ENCODE measurements around the gene ARID1B. TPM values are rescaled to one million over a fixed set of nuclear protein-coding genes. Genes with fewer than 3 reads are reported as not detected.

The ARID1B gene
- total and polyA plus RNA-seq, 10 of the 15 experiments (the other 5 are each of a cell fraction or from before 2014, with no cell fraction given): 24.7 to 133 (median 54.6) TPM

GRCh38 chr6:156767603-156768467, 9.3 kb upstream of the ARID1B start (continued):
- TF ChIP-seq MLLT1 (IDR thresholded peaks at IDR 0.05) (peak; percentile 65), NFIC (IDR thresholded peaks at IDR 0.05; ENCODE audit: low read depth, low read length) (peak; percentile 94), STAT1 (conservative IDR thresholded peaks at IDR 0.05) (no peak), PAX5 (IDR thresholded peaks at IDR 0.05; ENCODE audit: borderline replicate concordance, low read depth, low read length) (no peak), NRF1 (conservative IDR thresholded peaks at IDR 0.05; ENCODE audit: low read depth, low read length) (no peak), EP300 (IDR thresholded peaks at IDR 0.05; ENCODE audit: borderline replicate concordance in 1 of 2, control insufficient read depth in 1 of 2, low read depth in 2 of 2, low read length in 2 of 2) (peak; percentile 20 to 54; a peak in 3 of 4 replicates), FOXM1 (IDR thresholded peaks at IDR 0.05; ENCODE audit: low read depth, low read length) (no peak), E2F4 (IDR thresholded peaks at IDR 0.05; ENCODE audit: low read depth, low read length) (no peak), SMAD5 (IDR thresholded peaks at IDR 0.05; ENCODE audit: low read depth) (no peak), CREM (IDR thresholded peaks at IDR 0.05; ENCODE audit: low read depth) (no peak; the same call in 1 of the 2 replicates), POLR2A (IDR thresholded peaks at IDR 0.05; ENCODE audit: low read depth, low read length) (no peak), NFYB (IDR thresholded peaks at IDR 0.05; ENCODE audit: insufficient read depth, low read depth, low read length) (no peak), BCL11A (IDR thresholded peaks at IDR 0.05; ENCODE audit: low read depth, low read length) (0 out of 2 replicates have a peak, but pooled peaks have one; percentile 23), SKIL (IDR thresholded peaks at IDR 0.05; ENCODE audit: low read depth, poor library complexity, severe bottlenecking) (peak; percentile 94), REST (IDR thresholded peaks at IDR 0.05; ENCODE audit: low read depth, low read length) (no peak), EZH2 (IDR thresholded peaks at IDR 0.05; ENCODE audit: borderline replicate concordance, control insufficient read depth, low read depth, low read length) (no peak), PBX3 (IDR thresholded peaks at IDR 0.05; ENCODE audit: insufficient replicate concordance, low read depth, low read length) (no peak), ETV6 (conservative IDR thresholded peaks at IDR 0.05 in 1 of 2, IDR thresholded peaks at IDR 0.05 in 1 of 2; ENCODE audit: borderline replicate concordance in 1 of 2, low read depth in 1 of 2) (peak in 1 of 2 experiments; percentile 54; a peak in 1 of 4 replicates), ASH2L (IDR thresholded peaks at IDR 0.05; ENCODE audit: borderline replicate concordance, low read depth) (no peak)

Data from GM12878 (cell line).